HepG2 (cell line): ENCODE results near the gene IRF2BPL. TPM values are rescaled to one million over a fixed set of nuclear protein-coding genes. Genes with fewer than 3 reads are reported as not detected.

Experiments used
- ATAC-seq: fragments of 200-7000 bp; cut with Tn5 transposase; 3 replicates; pipeline ENCODE4 v1.9.1; 2020; ENCODE audit warnings: mild to moderate bottlenecking, moderate library complexity
- BruUV-seq: library from RNA; stranded (reverse); fragments of 400-500 nt; replicated peaks from 2 replicates; lab custom pipeline; 2021; lab: Mats Ljungman, UMichigan
- CTCF ChIA-PET: fragments of 300-600 bp; formaldehyde crosslinking; extraction: SDS; loops from one replicate; lab custom pipeline; 2021; ENCODE audit warnings: low total read pairs, inconsistent platforms, low intra/inter-chr PET ratio; lab: Yijun Ruan, JAX
- POLR2A ChIA-PET: fragments of 350-600 bp; sonication (Branson Sonifier 250); formaldehyde crosslinking; loops from one replicate; lab custom pipeline; 2020; ENCODE audit warnings: antibody characterized with exemption, inconsistent platforms; lab: Yijun Ruan, JAX
- DNase-seq: peaks from one replicate; pipeline ENCODE4 v3.0.0-alpha.2; 2015; ENCODE audit warnings: low spot score
- FAIRE-seq: peaks from 3 replicates; lab custom pipeline; 2011; peaks lifted over from hg19 to GRCh38; lab: Jason Lieb, UNC
- H2AFZ ChIP-seq: one replicate; pipeline ENCODE4 v1.6.1; 2011; ENCODE audit warnings: low read length, inconsistent platforms
- H3K27ac ChIP-seq: fragments of 300-600 bp; 3 replicates; pipeline ENCODE4 v1.8.0; 2011; ENCODE audit warnings: mixed run types, mild to moderate bottlenecking, mixed read lengths, low read length, inconsistent platforms; ENCODE audit not compliant: insufficient read depth; ENCODE audit errors: extremely low read length
- H3K27me3 ChIP-seq, 2 experiments: fragments of 200-600 bp in 1 of 2; 2 replicates in 1 of 2; 3 replicates in 1 of 2; pipeline versions ENCODE4 v1.6.0 to v1.8.0; 2011; ENCODE audit warnings: low read length in 2 of 2, mild to moderate bottlenecking in 2 of 2, moderate library complexity in 2 of 2, inconsistent platforms in 1 of 2; ENCODE audit not compliant: insufficient read depth in 2 of 2, control insufficient read depth in 1 of 2
- H3K36me3 ChIP-seq, 2 experiments: fragments of 200-600 bp in 1 of 2; replicated peaks in 1 of 2; 2 replicates in 1 of 2; 3 replicates in 1 of 2; pipeline versions ENCODE4 v1.5.1 to v1.8.0; 2011; ENCODE audit warnings: low read length in 2 of 2, inconsistent platforms in 1 of 2; ENCODE audit not compliant: insufficient read depth in 2 of 2, control insufficient read depth in 1 of 2
- H3K4me1 ChIP-seq: 2 replicates; pipeline ENCODE4 v1.5.1; 2012; ENCODE audit warnings: low read length, inconsistent platforms; ENCODE audit not compliant: insufficient read depth
- H3K4me2 ChIP-seq: 2 replicates; pipeline ENCODE4 v1.6.0; 2011; ENCODE audit warnings: low read depth, low read length, inconsistent platforms
- H3K4me3 ChIP-seq, 3 experiments: fragments of 200-600 bp in 1 of 3; sonication (generic), shearing (Covaris generic) in 1 of 3; replicated peaks in 1 of 3; 2 replicates each; pipeline ENCODE4 v1.5.1; 2011 to 2016; ENCODE audit warnings: low read length in 3 of 3, inconsistent platforms in 2 of 3, low read depth in 2 of 3, mild to moderate bottlenecking in 2 of 3, control low read depth in 1 of 3, mixed read lengths in 1 of 3; ENCODE audit not compliant: insufficient read depth in 1 of 3
- H3K79me2 ChIP-seq: one replicate; pipeline ENCODE4 v1.6.1; 2011; ENCODE audit warnings: low read length, inconsistent platforms; ENCODE audit not compliant: insufficient read depth
- H3K9ac ChIP-seq: 2 replicates; pipeline ENCODE4 v1.6.0; 2011; ENCODE audit warnings: mild to moderate bottlenecking, low read depth, low read length, inconsistent platforms; ENCODE audit not compliant: insufficient read depth
- H3K9me3 ChIP-seq: 2 replicates; pipeline ENCODE4 v1.5.1; 2012; ENCODE audit warnings: mild to moderate bottlenecking, low read length
- H4K20me1 ChIP-seq: 2 replicates; pipeline ENCODE4 v1.6.0; 2011; ENCODE audit warnings: inconsistent platforms, mild to moderate bottlenecking, low read length, moderate library complexity; ENCODE audit not compliant: insufficient read depth
- HNRNPH1 ChIP-seq: fragments of 200-400 bp; formaldehyde crosslinking; optimal IDR thresholded peaks from 2 replicates; pipeline ENCODE3; 2017; ENCODE audit warnings: mild to moderate bottlenecking, low read depth, low read length
- KDM5A ChIP-seq: fragments of 200-600 bp; sonication (generic); IDR thresholded peaks from 2 replicates; pipeline ENCODE4 v1.7.0; 2018; ENCODE audit warnings: antibody characterized with exemption, mild to moderate bottlenecking, low read length, borderline replicate concordance
- SMYD3 ChIP-seq: sonication (generic); formaldehyde crosslinking; IDR thresholded peaks from 2 replicates; pipeline ENCODE4 v1.8.1; 2023; ENCODE audit warnings: mild to moderate bottlenecking, missing genetic modification reagents
- STAT5B ChIP-seq: sonication (generic); formaldehyde crosslinking; IDR thresholded peaks from 2 replicates; pipeline ENCODE4 v1.4.0; 2020; ENCODE audit warnings: missing genetic modification reagents
- ZNF34 ChIP-seq: sonication (generic); formaldehyde crosslinking; IDR thresholded peaks from 2 replicates; pipeline ENCODE4 v1.4.0; 2020; ENCODE audit warnings: mild to moderate bottlenecking, missing genetic modification reagents, borderline replicate concordance
- ZNF441 ChIP-seq: sonication (generic); formaldehyde crosslinking; IDR thresholded peaks from 2 replicates; pipeline ENCODE4 v1.7.0; 2021; ENCODE audit warnings: missing genetic modification reagents, borderline replicate concordance
- ZNF446 ChIP-seq: sonication (generic); formaldehyde crosslinking; IDR thresholded peaks from 2 replicates; pipeline ENCODE4 v1.5.0; 2020; ENCODE audit warnings: mild to moderate bottlenecking, missing genetic modification reagents
- ZNF800 ChIP-seq: sonication (generic); formaldehyde crosslinking; IDR thresholded peaks from 2 replicates; pipeline ENCODE4 v1.4.0; 2020; ENCODE audit warnings: missing genetic modification reagents
- WGBS: methylation state at CpG from one replicate; pipeline ENCODE4 v1.1.6; 2017; ENCODE audit warnings: low lambda C conversion rate; 5-methylcytosine and 5-hydroxymethylcytosine counted together
- in situ Hi-C: cut with HindIII; loops from 2 replicates; pipeline ENCODE4 v1.10.0; 2017; ENCODE audit warnings: low pct_unique_long_range_greater_than_20kb; ENCODE audit not compliant: extremely low pct_ligation_motif_present
- intact Hi-C: fragments of 100-400 bp; cut with micrococcal nuclease; formaldehyde crosslinking; loops from one replicate; pipeline ENCODE4 v1.10.0; 2022; ENCODE audit not compliant: unreplicated experiment
- polyA plus RNA-seq, 8 experiments: library from polyadenylated mRNA; depleted of rRNA in 3 of 8; stranded (reverse) in 7 of 8; unstranded in 1 of 8; fragments of >200 nt; fragmentation: Illumina TruSeq in 4 of 8; extraction: Trizol in 4 of 8; gene quantifications; 2 replicates each; pipeline versions ENCODE4 v1.2.1 to v1.2.3, GENCODE V29; 2011 to 2016; ENCODE audit warnings: low read depth in 4 of 8, missing spikeins in 1 of 8, mixed read lengths in 1 of 8; ENCODE audit not compliant: insufficient read depth in 1 of 8
- total RNA-seq, 5 experiments: library from RNA; depleted of rRNA; stranded (reverse); fragments of >200 nt; fragmentation: Illumina TruSeq; extraction: Trizol; gene quantifications; 2 replicates each; pipeline ENCODE4 v1.2.3, GENCODE V29; 2016; ENCODE audit warnings: low read depth in 1 of 5
- TF ChIP-seq, protein P1 (sequence below): sonication (generic); formaldehyde crosslinking; IDR thresholded peaks from 2 replicates; pipeline ENCODE4 v1.4.0; 2020; ENCODE audit warnings: missing genetic modification reagents

IRF2BPL gene
- total and polyA plus RNA-seq, 2 of the 13 experiments (the other 11 are each of a cell fraction or from before 2014, with no cell fraction given): 6.6 to 8.4 TPM

DNA sequence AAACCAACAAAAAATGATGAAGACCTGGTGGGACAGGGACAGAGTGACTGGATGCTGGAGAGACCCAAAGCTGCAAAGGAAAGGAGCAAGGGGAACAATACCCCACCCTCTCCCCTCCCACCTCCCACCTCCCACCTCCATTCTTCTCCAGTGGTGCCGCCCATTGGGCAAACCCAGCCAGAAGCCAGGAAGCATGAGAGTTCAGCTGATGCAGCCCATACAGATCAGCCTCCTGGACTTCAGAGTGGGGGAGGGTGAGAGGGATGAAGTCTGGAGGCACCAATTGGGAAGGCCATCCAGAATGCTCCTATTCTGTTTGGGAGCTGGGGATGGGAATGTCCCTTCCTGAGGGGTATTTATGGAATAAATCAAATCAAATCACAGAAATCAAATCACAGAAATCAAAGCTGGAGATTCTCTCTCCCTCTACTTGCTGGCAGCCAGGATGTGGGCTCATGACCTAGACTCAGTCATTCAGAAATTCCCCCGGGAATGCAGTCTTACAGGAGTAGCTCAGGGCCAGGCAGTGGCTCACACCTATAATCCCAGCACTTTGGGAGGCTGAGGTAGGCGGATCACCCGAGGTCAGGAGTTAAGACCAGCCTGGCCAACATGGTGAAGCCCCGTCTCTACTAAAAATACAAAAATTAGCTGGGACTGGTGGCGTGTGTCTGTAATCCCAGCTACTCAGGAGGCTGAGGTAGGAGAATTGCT lies 31.1 kb downstream of the IRF2BPL start:
- ATAC-seq (no peak), DNase-seq (no peak), FAIRE-seq (no peak)
- Histone ChIP-seq H3K9ac (no peak overlapping the region), H3K9me3 (no peaks in the 10 kb centered on the region), H3K27ac (no peak overlapping the region), H3K4me3 (no peak overlapping the region), H3K79me2 (no peaks in the 10 kb centered on the region), H4K20me1 (no peaks in the 10 kb centered on the region), H3K27me3 (peaks cover 1 to 9% of the 10 kb centered on the region in 2 experiments; a peak in 2 of 5 replicates), H2AFZ (no peak overlapping the region), H3K4me2 (no peak overlapping the region), H3K36me3 (no peaks in the 10 kb centered on the region), H3K4me1 (peaks cover 41% of the 10 kb centered on the region)
- TF ChIP-seq ZNF34 (CRISPR knock-in tag) (no peak), STAT5B (no peak), SMYD3 (CRISPR knock-in tag) (no peak), KDM5A (no peak), ZNF441 (no peak), ZNF446 (CRISPR knock-in tag) (no peak), ZNF800 (CRISPR knock-in tag) (no peak), HNRNPH1 (no peak)
- TF ChIP-seq, protein P1, sequence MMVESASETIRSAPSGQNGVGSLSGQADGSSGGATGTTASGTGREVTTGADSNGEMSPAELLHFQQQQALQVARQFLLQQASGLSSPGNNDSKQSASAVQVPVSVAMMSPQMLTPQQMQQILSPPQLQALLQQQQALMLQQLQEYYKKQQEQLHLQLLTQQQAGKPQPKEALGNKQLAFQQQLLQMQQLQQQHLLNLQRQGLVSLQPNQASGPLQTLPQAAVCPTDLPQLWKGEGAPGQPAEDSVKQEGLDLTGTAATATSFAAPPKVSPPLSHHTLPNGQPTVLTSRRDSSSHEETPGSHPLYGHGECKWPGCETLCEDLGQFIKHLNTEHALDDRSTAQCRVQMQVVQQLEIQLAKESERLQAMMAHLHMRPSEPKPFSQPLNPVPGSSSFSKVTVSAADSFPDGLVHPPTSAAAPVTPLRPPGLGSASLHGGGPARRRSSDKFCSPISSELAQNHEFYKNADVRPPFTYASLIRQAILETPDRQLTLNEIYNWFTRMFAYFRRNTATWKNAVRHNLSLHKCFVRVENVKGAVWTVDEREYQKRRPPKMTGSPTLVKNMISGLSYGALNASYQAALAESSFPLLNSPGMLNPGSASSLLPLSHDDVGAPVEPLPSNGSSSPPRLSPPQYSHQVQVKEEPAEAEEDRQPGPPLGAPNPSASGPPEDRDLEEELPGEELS: no peak
- CTCF ChIA-PET: no interaction called here
- intact Hi-C loops (no loop called here), in situ Hi-C loops (no loop called here)
- POLR2A ChIA-PET: no interaction called here
- no TSS peak for BruUV-seq
- WGBS: 34% methylated on average over 5 of the region's 6 CpGs
